WERI-Rb-1 (cell line): ENCODE results near the gene MYBL2.

Experiments used
- DNase-seq: peaks from one replicate; pipeline ENCODE4 v3.0.0-alpha.2; 2020
- H3K27ac ChIP-seq: fragments of 250-450 bp; sonication (Bioruptor Pico); 2 replicates; pipeline ENCODE4 v1.5.1; 2020; ENCODE audit warnings: mild to moderate bottlenecking, moderate library complexity
- H3K27me3 ChIP-seq: fragments of 250-450 bp; sonication (Bioruptor Pico); 2 replicates; pipeline ENCODE4 v1.5.1; 2021; ENCODE audit warnings: mild to moderate bottlenecking, low read depth, moderate library complexity; ENCODE audit not compliant: insufficient read depth, severe bottlenecking
- H3K36me3 ChIP-seq: fragments of 250-450 bp; sonication (Bioruptor Pico); 2 replicates; pipeline ENCODE4 v1.5.1; 2020; ENCODE audit warnings: mild to moderate bottlenecking, moderate library complexity
- H3K4me3 ChIP-seq: 2 replicates; pipeline ENCODE4 v1.5.1; 2011; ENCODE audit warnings: low read depth, mild to moderate bottlenecking, control low read depth, low read length
- H3K9me3 ChIP-seq: fragments of 250-450 bp; sonication (Bioruptor Pico); 2 replicates; pipeline ENCODE4 v1.5.1; 2021; ENCODE audit warnings: mild to moderate bottlenecking, moderate library complexity; ENCODE audit not compliant: severe bottlenecking
- CTCF ChIP-seq: IDR thresholded peaks from 2 replicates; pipeline ENCODE4 v1.5.1; 2011; ENCODE audit warnings: low read depth, mild to moderate bottlenecking, control low read depth, inconsistent platforms, low read length

The MYBL2 gene

GRCh38 chr20:43761386-43762340, 94.7 kb downstream of the MYBL2 start:
- H3K9me3 ChIP-seq = no peaks in the 10 kb centered on the region
- H3K27ac ChIP-seq = no peak overlapping the region
- no peak for DNase-seq
- TF ChIP-seq CTCF = no peak
- H3K36me3 ChIP-seq = no peaks in the 10 kb centered on the region
- no peak overlapping the region for H3K4me3 ChIP-seq
- peaks cover 74% of the 10 kb centered on the region for H3K27me3 ChIP-seq

GRCh38 chr20:43762911-43763310, 96.0 kb downstream of the MYBL2 start:
- H3K27me3 ChIP-seq = peaks cover 84% of the 10 kb centered on the region
- no peak overlapping the region for H3K4me3 ChIP-seq
- H3K27ac ChIP-seq = no peak overlapping the region
- no peak for TF ChIP-seq CTCF
- H3K9me3 ChIP-seq = no peaks in the 10 kb centered on the region
- no peaks in the 10 kb centered on the region for H3K36me3 ChIP-seq
- DNase-seq = no peak

- no peak for DNase-seq
- Histone ChIP-seq H3K27ac (no peak overlapping the region), H3K27me3 (peaks cover 87% of the 10 kb centered on the region), H3K4me3 (no peak overlapping the region), H3K9me3 (no peaks in the 10 kb centered on the region), H3K36me3 (no peaks in the 10 kb centered on the region)
- no peak for TF ChIP-seq CTCF
Observed at GRCh38 chr20:43765916-43766315, 99.0 kb downstream of the MYBL2 start.
